ENCODE data around the gene KRT16. TPM values are rescaled to one million over a fixed set of nuclear protein-coding genes. Genes with fewer than 3 reads are reported as not detected.

The KRT16 gene
- total RNA-seq, 4 donors from 2014 or later = 1.3 to 2.0 TPM; not detected in 2

DNA sequence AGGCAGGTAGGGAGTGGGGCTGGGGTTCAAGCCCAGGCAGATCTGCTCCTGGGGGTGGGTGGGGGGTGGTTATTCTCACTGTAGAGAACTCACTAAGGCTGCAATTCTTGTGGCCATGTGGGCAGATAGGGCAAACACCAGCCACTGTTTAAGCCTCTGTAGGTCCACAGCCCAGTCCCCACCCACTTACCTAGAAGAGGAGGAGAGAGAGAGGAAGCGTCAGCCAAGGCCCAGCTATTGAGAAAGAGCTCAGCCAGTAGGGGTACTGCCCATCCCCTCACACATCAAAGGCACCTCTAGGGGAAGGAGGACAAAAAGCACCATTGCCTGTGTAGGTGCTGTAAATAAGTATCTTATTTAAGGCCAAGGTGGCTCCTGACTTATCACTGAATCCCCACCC is 12.9 kb downstream of the KRT16 start:
- TF ChIP-seq, protein P1, sequence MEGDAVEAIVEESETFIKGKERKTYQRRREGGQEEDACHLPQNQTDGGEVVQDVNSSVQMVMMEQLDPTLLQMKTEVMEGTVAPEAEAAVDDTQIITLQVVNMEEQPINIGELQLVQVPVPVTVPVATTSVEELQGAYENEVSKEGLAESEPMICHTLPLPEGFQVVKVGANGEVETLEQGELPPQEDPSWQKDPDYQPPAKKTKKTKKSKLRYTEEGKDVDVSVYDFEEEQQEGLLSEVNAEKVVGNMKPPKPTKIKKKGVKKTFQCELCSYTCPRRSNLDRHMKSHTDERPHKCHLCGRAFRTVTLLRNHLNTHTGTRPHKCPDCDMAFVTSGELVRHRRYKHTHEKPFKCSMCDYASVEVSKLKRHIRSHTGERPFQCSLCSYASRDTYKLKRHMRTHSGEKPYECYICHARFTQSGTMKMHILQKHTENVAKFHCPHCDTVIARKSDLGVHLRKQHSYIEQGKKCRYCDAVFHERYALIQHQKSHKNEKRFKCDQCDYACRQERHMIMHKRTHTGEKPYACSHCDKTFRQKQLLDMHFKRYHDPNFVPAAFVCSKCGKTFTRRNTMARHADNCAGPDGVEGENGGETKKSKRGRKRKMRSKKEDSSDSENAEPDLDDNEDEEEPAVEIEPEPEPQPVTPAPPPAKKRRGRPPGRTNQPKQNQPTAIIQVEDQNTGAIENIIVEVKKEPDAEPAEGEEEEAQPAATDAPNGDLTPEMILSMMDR (IDR thresholded peaks at IDR 0.05) = no peak
- TF ChIP-seq POLR2A (IDR thresholded peaks at IDR 0.05) = no peak
- Histone ChIP-seq H3K27ac (no peak overlapping the region), H3K27me3 (no peaks in the 10 kb centered on the region), H3K4me3 (replicated peaks in 1 of 3) (no peak overlapping the region), H3K4me1 (no peaks in the 10 kb centered on the region), H3K36me3 (no peaks in the 10 kb centered on the region), H3K9me3 (no peaks in the 10 kb centered on the region)
- WGBS, 2 donors = 63 to 70% methylated on average over 1 of the region's 1 CpG
- intact Hi-C loops (cut with DNase I) = no loop called here
- no peak for DNase-seq

DNA sequence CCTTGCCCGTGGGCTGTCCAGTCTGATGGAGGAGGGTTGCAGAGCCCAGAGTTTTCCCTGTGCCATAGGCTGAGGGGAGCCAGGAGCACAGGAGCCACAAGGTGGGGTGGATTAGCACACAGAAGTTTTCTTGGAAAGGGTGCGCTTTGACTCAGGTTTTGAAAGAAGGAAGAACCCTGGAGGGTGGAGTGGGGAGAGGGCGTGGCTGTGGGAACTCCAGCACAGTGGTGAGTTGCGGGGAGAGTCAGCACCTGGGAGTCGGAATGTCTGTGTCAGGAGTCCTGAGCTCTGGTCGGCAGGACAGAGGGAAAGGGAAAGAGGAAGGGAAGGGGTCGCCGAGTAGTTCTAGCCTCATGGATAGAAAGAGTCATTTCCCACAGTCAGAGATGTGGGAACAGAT is 17.0 kb downstream of the KRT16 start:
- H3K4me1 ChIP-seq = no peaks in the 10 kb centered on the region
- WGBS, 2 donors = 79 to 80% methylated on average over 7 to 8 of the region's 8 CpGs
- H3K9me3 ChIP-seq = no peaks in the 10 kb centered on the region
- no peak overlapping the region for H3K27ac ChIP-seq
- intact Hi-C loops (cut with DNase I) = no loop called here
- H3K27me3 ChIP-seq = no peaks in the 10 kb centered on the region
- DNase-seq = no peak
- no peaks in the 10 kb centered on the region for H3K36me3 ChIP-seq
- TF ChIP-seq, protein P1 (IDR thresholded peaks at IDR 0.05) = no peak
- TF ChIP-seq POLR2A (IDR thresholded peaks at IDR 0.05) = no peak
- H3K4me3 ChIP-seq (replicated peaks in 1 of 3) = no peak overlapping the region

DNA sequence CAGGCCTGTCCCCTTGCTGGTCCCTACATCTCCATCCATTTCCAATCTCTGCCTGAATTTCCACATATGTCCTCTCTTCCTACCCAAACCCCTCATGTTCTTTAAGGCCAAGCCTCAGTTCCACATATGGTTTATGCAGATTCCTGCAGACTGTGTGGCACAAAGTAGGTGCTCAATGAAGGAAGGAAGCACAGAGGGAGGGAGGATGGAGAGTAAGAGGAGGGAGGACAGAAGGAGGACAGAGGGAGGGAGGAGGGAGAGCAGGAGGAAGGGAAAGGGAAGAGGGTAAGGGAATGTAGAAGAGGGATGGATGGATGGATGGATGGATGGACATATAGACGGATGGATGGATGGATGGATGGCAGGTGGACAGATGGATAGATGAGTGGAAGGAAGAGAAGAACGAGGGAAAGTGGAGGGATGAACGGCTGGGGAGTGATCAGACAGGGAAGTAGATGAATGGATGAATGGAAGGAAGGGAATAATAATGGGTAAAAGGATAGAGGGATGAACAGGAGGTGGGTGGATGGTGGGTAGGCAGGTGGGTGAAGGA is 18.1 kb downstream of the KRT16 start:
- no peaks in the 10 kb centered on the region for H3K4me1 ChIP-seq
- DNase-seq = no peak
- no peak overlapping the region for H3K4me3 ChIP-seq (replicated peaks in 1 of 3)
- H3K36me3 ChIP-seq = no peaks in the 10 kb centered on the region
- H3K9me3 ChIP-seq = no peaks in the 10 kb centered on the region
- WGBS, 2 donors = 65 to 72% methylated on average over 3 of the region's 3 CpGs
- no peak overlapping the region for H3K27ac ChIP-seq
- TF ChIP-seq POLR2A (IDR thresholded peaks at IDR 0.05) = no peak
- TF ChIP-seq, protein P1 (IDR thresholded peaks at IDR 0.05) = no peak
- intact Hi-C loops (cut with DNase I) = no loop called here
- no peaks in the 10 kb centered on the region for H3K27me3 ChIP-seq

DNA sequence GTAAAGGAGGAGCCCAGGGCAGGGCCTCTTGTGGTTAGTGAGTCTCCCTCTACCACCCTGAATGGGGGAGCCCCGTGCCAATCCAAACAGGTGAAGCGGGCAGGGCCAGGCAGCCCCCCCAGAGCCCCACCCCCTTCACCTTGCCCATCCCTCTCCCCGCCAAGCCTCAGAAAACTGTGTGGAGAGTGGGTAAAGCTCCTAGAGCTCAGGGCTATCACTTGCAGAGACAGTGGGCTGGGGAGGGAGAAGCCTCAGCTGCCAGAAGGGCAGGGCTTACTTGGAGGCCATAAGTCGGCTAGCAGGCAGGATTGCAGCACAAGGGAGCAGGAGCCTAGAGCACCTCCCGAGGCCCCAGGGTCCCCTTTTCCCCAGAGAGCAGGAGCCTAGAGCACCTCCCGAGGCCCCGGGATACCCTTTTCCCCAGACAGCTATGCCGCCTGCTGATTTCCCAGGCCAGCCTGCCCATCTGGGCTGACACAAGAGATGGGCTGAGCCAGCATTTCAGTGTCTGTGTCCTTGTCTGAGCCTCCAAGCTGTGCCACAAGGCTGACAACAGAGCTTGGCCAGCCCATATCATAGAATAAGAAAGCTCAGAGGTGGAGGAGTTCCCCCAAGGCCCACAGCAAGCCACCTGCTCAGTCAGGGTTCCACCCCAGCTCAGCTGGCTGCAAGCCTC is 19.1 kb downstream of the KRT16 start:
- TF ChIP-seq, protein P1 (IDR thresholded peaks at IDR 0.05) = no peak
- no peak for TF ChIP-seq POLR2A (IDR thresholded peaks at IDR 0.05)
- no peaks in the 10 kb centered on the region for H3K27me3 ChIP-seq
- no peak overlapping the region for H3K4me3 ChIP-seq (replicated peaks in 1 of 3)
- H3K9me3 ChIP-seq = no peaks in the 10 kb centered on the region
- WGBS, 2 donors = 39 to 59% methylated on average over 4 to 8 of the region's 8 CpGs
- no peak for DNase-seq
- intact Hi-C loops (cut with DNase I) = no loop called here
- no peaks in the 10 kb centered on the region for H3K36me3 ChIP-seq
- no peaks in the 10 kb centered on the region for H3K4me1 ChIP-seq
- H3K27ac ChIP-seq = no peak overlapping the region

DNA sequence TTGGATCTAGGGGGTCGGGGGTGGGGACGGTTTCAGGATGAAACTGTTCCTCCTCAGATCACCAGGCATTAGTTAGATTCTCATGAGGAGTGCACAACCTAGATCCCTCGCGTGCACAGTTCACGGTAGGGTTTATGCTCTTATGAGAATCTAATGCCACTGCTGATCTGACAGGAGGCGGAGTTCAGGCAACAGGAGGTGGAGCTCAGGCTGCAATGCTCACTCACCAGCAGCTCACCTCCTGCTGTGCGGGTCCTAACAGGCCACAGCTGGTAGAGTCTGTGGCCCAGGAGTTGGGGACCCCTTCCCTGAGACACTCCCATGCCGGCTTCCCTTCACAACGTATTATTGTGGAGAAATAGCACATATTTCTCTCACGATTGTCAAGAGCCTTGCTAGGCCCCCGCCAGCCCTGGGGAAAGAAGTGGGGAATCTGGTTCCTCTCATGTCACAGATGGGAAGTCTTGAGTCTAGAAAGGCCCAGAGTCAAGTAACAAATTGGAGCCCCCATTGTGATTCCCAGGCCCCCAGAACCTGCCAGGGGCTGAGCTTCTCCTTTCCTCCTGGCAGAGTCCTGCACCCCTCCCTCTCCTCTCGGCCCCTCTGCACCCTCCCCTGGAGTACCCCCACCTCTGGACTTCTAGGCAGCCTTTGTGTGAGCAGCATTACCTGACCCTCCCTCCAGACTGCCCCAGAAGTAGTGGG is 19.8 kb downstream of the KRT16 start:
- no peaks in the 10 kb centered on the region for H3K36me3 ChIP-seq
- H3K4me3 ChIP-seq (replicated peaks in 1 of 3) = no peak overlapping the region
- no peaks in the 10 kb centered on the region for H3K9me3 ChIP-seq
- 68 to 70% methylated on average over 8 to 12 of the region's 12 CpGs for WGBS, 2 donors
- no peak overlapping the region for H3K27ac ChIP-seq
- TF ChIP-seq POLR2A (IDR thresholded peaks at IDR 0.05) = no peak
- TF ChIP-seq, protein P1 (IDR thresholded peaks at IDR 0.05) = no peak
- DNase-seq = no peak
- H3K4me1 ChIP-seq = no peaks in the 10 kb centered on the region
- H3K27me3 ChIP-seq = no peaks in the 10 kb centered on the region
- intact Hi-C loops (cut with DNase I) = no loop called here
